Endodermal cell (in vitro differentiated cells): ENCODE data around the gene GNB3. TPM values are rescaled to one million over a fixed set of nuclear protein-coding genes. Genes with fewer than 3 reads are reported as not detected.
"Not testable (repeated sequence)": the region's sequence is repeated elsewhere in the genome, so short reads cannot be mapped to it uniquely, and the experiment has no call there.

Source experiments
- DNase-seq: peaks from one replicate; pipeline ENCODE4 v3.0.0-alpha.2; 2017
- H3K27ac ChIP-seq: 2 replicates; pipeline ENCODE4 v1.5.1; 2013; ENCODE audit warnings: mild to moderate bottlenecking, low read depth, low read length, moderate library complexity
- H3K27me3 ChIP-seq: 2 replicates; pipeline ENCODE4 v1.6.1; 2013; ENCODE audit warnings: mild to moderate bottlenecking, low read length, moderate library complexity; ENCODE audit not compliant: insufficient read depth, control insufficient read depth, poor library complexity, severe bottlenecking
- H3K36me3 ChIP-seq: 2 replicates; pipeline ENCODE4 v1.7.0; 2013; ENCODE audit warnings: mild to moderate bottlenecking, low read length, moderate library complexity; ENCODE audit not compliant: control insufficient read depth, insufficient read depth
- H3K4me1 ChIP-seq: one replicate; pipeline ENCODE4 v1.7.0; 2013; ENCODE audit warnings: low read length; ENCODE audit not compliant: control insufficient read depth, insufficient read depth
- H3K4me3 ChIP-seq: 2 replicates; pipeline ENCODE4 v1.5.1; 2013; ENCODE audit warnings: mild to moderate bottlenecking, low read length, moderate library complexity
- H3K9ac ChIP-seq: 2 replicates; pipeline ENCODE4 v1.6.1; 2013; ENCODE audit warnings: mild to moderate bottlenecking, low read length, moderate library complexity; ENCODE audit not compliant: poor library complexity, severe bottlenecking; ENCODE audit errors: extremely low read depth
- H3K9me3 ChIP-seq: 2 replicates; pipeline ENCODE4 v1.6.1; 2013; ENCODE audit warnings: mild to moderate bottlenecking, low read length, moderate library complexity; ENCODE audit not compliant: control insufficient read depth
- H3K27ac Mint-ChIP-seq: 2 replicates; pipeline ENCODE4 v1.8.0; 2020; ENCODE audit warnings: mixed read lengths
- H3K27me3 Mint-ChIP-seq: 2 replicates; pipeline ENCODE4 v1.8.0; 2021; ENCODE audit warnings: mild to moderate bottlenecking, mixed read lengths; ENCODE audit not compliant: insufficient read depth
- H3K36me3 Mint-ChIP-seq: 2 replicates; pipeline ENCODE4 v1.8.0; 2020; ENCODE audit warnings: low read depth, mixed read lengths
- H3K4me1 Mint-ChIP-seq: 2 replicates; pipeline ENCODE4 v1.8.0; 2020; ENCODE audit warnings: mixed read lengths
- H3K4me3 Mint-ChIP-seq: 2 replicates; pipeline ENCODE4 v1.8.0; 2020; ENCODE audit warnings: mild to moderate bottlenecking, moderate library complexity, mixed read lengths
- H3K9me3 Mint-ChIP-seq: 2 replicates; pipeline ENCODE4 v1.8.0; 2020; ENCODE audit warnings: mild to moderate bottlenecking, mixed read lengths
- WGBS, 2 experiments: methylation state at CpG; one replicate each; pipeline versions ENCODE4 v1.1.5 to v1.1.7; 2013; ENCODE audit warnings: missing lambda C conversion rate in 2 of 2, mixed read lengths in 1 of 2; ENCODE audit not compliant: insufficient coverage in 1 of 2, insufficient read length in 1 of 2; 5-methylcytosine and 5-hydroxymethylcytosine counted together
- total RNA-seq, 2 donors: library from RNA; stranded (reverse); fragmentation: NEBNext Ultra II Directional in 1 of 2; extraction: Animal tissue kit (Norgen Biotek cat#: 25700) in 1 of 2; gene quantifications; 2 replicates in 1 of 2; 3 replicates in 1 of 2; pipeline ENCODE4 v1.2.1, GENCODE V29; 2021
- TF ChIP-seq, protein P1 (sequence below): fragments of 200-600 bp; sonication (generic); conservative IDR thresholded peaks from 2 replicates; pipeline ENCODE4 v1.5.0; 2021; ENCODE audit warnings: antibody characterized with exemption, mild to moderate bottlenecking

GNB3 gene
- total RNA-seq, 2 donors from 2014 or later = 10.0 to 17.1 TPM

DNA sequence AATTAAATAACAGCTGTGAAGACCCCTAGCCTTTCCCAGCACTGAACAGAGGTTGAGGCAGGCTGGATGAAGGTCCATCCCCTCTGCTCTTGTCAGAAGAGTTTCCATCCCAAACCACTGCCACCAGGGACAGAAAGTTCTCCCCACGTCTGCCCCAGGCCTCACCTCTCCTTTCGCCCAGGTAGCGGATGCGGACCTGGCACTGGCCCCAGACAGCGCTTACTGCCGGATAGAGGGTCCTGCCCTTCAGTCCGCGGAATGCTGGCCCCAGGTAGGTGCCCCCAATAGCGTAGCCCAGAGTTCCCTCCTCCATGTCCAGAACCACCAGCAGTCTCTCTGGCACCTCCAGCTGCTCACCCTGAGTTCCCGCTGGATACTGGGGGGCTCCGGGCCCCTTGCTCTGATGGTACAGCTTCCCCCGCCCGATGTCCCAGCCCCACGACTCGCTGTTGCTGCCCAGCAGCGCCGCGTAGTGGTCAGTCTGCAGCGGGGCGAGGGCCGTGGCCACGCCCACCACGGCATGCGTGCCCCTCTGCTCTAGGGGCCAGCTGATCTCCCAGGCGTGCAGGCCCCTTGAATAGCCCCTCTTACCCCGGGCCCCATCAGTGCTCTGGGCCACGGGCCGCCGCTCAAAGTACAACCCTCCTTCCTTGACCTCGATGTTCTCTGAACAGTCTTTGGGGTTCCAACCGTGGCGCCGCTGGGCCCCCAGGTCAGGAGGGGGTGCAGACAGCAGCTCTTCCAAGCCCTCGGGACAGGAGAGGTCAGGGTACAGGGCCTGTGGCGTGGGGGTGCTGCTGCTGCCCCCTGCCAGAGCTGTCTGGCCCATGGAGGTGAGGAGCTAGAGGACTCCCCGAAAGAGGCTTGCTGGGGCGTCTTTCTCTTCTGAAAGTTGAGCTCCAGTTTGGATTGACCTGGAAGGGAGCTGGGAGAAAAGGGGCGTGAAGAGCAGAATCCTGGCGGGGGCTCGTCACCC, 31.6 kb downstream of the GNB3 start:
- Mint-ChIP-seq H3K4me3 (peak overlapping the region; percentile 97), H3K36me3 (peaks cover 44% of the 10 kb centered on the region), H3K9me3 (no peaks in the 10 kb centered on the region), H3K27me3 (no peaks in the 10 kb centered on the region), H3K4me1 (peaks cover 46% of the 10 kb centered on the region), H3K27ac (peak overlapping the region; percentile 95)
- no peaks in the 10 kb centered on the region for H3K9me3 ChIP-seq
- DNase-seq = peak; percentile 99
- H3K36me3 ChIP-seq = peaks cover 33% of the 10 kb centered on the region
- H3K27me3 ChIP-seq = no peaks in the 10 kb centered on the region
- peak overlapping the region; percentile 88 for H3K4me3 ChIP-seq
- H3K9ac ChIP-seq = peak overlapping the region; percentile 85
- WGBS, 2 experiments = 8 to 15% methylated on average over 19 to 40 of the region's 40 CpGs
- peaks cover 8% of the 10 kb centered on the region for H3K4me1 ChIP-seq
- TF ChIP-seq, protein P1, sequence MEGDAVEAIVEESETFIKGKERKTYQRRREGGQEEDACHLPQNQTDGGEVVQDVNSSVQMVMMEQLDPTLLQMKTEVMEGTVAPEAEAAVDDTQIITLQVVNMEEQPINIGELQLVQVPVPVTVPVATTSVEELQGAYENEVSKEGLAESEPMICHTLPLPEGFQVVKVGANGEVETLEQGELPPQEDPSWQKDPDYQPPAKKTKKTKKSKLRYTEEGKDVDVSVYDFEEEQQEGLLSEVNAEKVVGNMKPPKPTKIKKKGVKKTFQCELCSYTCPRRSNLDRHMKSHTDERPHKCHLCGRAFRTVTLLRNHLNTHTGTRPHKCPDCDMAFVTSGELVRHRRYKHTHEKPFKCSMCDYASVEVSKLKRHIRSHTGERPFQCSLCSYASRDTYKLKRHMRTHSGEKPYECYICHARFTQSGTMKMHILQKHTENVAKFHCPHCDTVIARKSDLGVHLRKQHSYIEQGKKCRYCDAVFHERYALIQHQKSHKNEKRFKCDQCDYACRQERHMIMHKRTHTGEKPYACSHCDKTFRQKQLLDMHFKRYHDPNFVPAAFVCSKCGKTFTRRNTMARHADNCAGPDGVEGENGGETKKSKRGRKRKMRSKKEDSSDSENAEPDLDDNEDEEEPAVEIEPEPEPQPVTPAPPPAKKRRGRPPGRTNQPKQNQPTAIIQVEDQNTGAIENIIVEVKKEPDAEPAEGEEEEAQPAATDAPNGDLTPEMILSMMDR = peak; percentile 100
- peak overlapping the region; percentile 32 for H3K27ac ChIP-seq

GRCh38 chr12:6873094-6874014, 32.6 kb downstream of the GNB3 start, which contains the start of gene SPSB2:
SPSB2 (minus strand) TSS chr12:6873303; CDS start chr12:6872901, 402 bp downstream.
- TF ChIP-seq, protein P1 = peak; percentile 11
- Mint-ChIP-seq H3K36me3 (peaks cover 44% of the 10 kb centered on the region), H3K4me3 (peak within 1 kb of the TSS; percentile 97), H3K9me3 (no peaks in the 10 kb centered on the region), H3K27ac (peak within 1 kb of the TSS; percentile 95), H3K27me3 (no peaks in the 10 kb centered on the region), H3K4me1 (peaks cover 43% of the 10 kb centered on the region)
- WGBS, 2 experiments = 1 to 4% methylated on average over 23 to 66 of the region's 66 CpGs
- H3K4me1 ChIP-seq = peaks cover 8% of the 10 kb centered on the region
- peak; percentile 100 for DNase-seq
- H3K27me3 ChIP-seq = no peaks in the 10 kb centered on the region
- H3K9ac ChIP-seq = peak within 1 kb of the TSS; percentile 85
- H3K4me3 ChIP-seq = peak within 1 kb of the TSS; percentile 88
- peak within 1 kb of the TSS; percentile 32 for H3K27ac ChIP-seq
- H3K9me3 ChIP-seq = no peaks in the 10 kb centered on the region
- H3K36me3 ChIP-seq = peaks cover 33% of the 10 kb centered on the region

DNA sequence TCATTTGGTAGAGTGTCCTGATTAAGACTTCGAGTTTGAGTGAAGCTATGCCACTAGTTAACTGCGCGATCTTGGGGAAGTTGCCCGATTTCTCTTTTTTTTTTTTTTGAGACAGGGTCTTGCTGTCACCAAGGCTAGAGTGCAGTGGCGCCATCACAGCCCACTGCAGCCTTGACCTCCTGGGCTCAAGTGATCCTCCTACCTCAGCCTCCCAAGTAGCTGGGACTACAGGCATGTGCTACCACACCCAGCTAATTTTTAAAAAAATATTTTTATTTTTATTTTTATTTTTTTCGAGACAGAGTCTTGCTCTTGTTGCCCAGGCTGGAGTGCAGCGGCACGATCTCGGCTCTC, 33.3 kb downstream of the GNB3 start:
- not testable (repeated sequence) for H3K9me3 Mint-ChIP-seq, H3K27me3 ChIP-seq, H3K9me3 ChIP-seq, H3K27me3 Mint-ChIP-seq, H3K4me1 ChIP-seq, DNase-seq
- H3K27ac Mint-ChIP-seq = peak overlapping the region; percentile 90
- peak overlapping the region; percentile 97 for H3K4me3 Mint-ChIP-seq
- Histone ChIP-seq H3K36me3 (peaks cover 30% of the 10 kb centered on the region), H3K4me3 (peak overlapping the region; percentile 88), H3K9ac (peak overlapping the region; percentile 73), H3K27ac (peak overlapping the region; percentile 18)
- H3K36me3 Mint-ChIP-seq = peaks cover 43% of the 10 kb centered on the region
- peaks cover 37% of the 10 kb centered on the region for H3K4me1 Mint-ChIP-seq
- 69 to 71% methylated on average over 8 to 9 of the region's 9 CpGs for WGBS, 2 experiments

DNA sequence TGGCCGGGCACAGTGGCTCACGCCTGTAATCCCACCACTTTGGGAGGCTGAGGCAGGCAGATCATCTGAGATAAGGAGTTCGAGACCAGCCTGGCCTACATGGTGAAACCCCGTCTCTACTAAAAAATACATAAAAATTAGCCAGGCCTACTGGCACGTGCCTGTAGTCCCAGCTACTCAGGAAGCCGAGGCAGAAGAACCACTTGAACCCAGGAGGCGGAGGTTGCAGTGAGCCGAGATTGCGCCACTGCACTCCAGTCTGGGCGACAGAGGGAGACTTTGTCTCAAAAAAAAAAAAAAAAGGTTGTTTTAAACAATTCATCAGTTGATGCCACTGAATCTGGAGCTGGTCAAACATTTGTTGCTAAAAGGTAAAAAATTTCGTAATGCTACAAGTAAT, 39.1 kb downstream of the GNB3 start:
- H3K9me3 Mint-ChIP-seq = not testable (repeated sequence)
- H3K27ac Mint-ChIP-seq = peak overlapping the region; percentile 68
- WGBS, 2 experiments = 92 to 97% methylated on average over 10 of the region's 11 CpGs

More for the DNA sequence above, 39.1 kb downstream of the GNB3 start:
- H3K4me1 Mint-ChIP-seq, H3K4me1 ChIP-seq, DNase-seq, H3K27me3 ChIP-seq, H3K9me3 ChIP-seq, H3K9ac ChIP-seq, H3K27me3 Mint-ChIP-seq, H3K4me3 Mint-ChIP-seq, H3K27ac ChIP-seq, H3K4me3 ChIP-seq: not testable (repeated sequence)
- H3K36me3 ChIP-seq = peaks cover 22% of the 10 kb centered on the region
- peaks cover 52% of the 10 kb centered on the region for H3K36me3 Mint-ChIP-seq
